ENCODE data around the gene FASN.

Gene FASN

GRCh38 chr17:82101301-82101715 is 3.3 kb upstream of the FASN start:
- no peak for DNase-seq (ENCODE audit: low spot score)

GRCh38 chr17:82100502-82101298 is 2.7 kb upstream of the FASN start:
- DNase-seq (ENCODE audit: low spot score), result no peak

DNA sequence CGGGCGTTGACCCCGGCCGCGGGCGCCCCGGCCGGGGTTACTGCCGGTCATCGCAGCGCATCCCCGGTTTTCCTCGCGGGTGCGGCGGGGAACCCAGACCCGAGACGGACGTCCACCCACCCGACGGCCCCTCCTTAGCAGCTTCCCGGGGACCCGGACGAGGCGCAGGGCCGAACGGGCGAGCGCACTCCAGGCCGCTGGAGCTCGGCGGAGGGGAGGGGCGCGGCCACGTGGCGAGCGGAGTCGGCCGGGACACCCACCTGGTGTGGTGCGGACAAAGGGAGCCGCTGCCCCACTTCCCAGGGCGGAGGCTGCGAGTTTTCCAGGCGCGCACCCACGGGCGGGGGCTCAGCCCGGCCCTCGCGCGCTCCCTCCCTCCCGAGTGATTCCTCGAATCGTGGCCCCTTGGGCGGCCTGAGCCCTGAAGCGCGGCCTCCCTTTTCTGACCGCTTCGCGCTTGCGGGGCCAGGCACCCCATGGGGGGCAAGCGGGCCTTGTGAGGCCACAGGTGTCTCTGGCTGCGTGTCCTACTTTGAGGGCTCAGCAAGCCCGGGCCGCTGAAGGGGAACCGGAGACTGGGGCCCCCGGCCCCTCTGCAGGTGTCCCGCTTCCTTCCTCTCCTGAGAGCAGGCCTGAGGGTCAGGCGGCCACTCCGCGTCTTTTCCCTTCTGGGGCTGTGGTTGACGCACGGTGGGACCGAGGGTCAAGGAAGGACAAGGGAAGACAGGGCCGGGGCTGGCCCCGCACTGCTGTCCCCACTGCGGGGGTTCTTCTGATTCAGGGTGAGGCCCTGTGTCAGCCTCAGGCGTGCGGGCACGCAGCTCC is 1.1 kb upstream of the FASN start:
- DNase-seq (ENCODE audit: low spot score), result no peak

- no peak for DNase-seq (ENCODE audit: low spot score)
These were observed 192 bp downstream of the FASN start for GRCh38 chr17:82097919-82098168.

GRCh38 chr17:82097184-82097918 is 685 bp downstream of the FASN start:
- DNase-seq (ENCODE audit: low spot score), result peak; percentile 36

DNA sequence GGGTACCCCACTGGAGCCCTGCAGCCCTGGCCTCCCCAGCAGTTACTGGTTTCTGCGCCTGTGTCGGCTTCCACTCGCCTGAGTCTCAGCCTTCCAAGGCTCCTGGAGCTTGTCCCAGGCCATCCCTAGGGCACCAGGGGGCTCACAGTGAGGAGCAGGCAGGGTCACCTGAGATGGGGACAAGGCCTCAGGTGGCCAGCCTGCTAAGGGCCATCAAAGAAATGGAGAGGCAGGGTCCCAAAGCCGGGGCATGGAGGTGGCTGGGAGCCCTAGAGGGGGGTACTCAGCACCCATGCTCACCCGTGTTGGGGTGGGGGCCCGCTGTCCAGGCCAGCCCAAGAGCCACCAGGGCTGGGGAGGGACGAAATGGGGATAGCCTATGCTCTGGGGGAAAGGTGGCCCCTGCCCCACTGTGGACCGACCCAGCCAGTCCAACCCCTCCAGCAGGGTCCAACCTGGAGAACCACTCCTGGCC is 1.3 kb downstream of the FASN start:
- DNase-seq (ENCODE audit: low spot score), result no peak

DNA sequence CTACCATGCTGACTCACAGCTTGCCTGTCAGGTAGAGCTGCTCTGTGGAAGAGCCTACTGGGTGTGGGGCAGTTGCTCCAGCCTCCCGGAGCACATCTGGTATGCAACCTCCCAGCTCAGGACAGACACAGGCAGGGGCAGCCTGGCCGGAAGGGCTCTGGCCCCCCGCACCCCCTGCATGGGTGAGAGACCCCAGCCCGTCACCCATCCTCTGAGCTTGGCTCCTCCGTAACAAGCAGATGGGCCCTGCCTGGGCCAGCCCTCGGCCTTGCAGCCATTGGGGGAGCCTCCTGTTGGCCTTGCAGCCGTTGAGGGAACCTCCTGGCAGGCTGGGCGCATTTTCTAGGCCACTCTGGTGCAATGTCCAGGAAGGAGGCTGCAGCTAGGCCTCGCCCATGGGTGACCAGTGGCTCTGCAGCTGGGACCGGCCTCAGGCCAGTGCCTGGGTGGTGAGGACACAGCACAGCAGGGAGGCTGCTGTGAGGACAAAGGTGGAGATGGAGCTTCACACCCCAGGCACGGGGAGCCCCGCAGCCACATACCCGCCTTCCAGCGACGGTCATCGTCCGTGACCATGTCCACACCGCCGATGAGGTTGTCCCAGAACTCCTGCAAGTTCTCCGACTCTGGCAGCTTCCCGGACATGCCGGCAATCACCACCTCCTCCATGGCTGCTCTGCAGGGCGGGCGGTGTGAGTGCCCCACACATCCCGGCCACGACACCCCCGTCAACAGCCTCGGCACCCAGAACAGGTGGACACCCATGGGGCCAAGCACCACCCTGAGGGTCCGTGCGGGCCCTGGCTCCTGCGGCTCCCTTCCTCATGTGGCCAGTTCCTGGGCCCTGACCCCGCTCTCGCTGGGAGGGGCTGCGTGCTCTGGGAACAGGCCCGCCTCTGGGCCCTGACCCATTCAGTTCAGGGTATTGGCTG is 2.0 kb downstream of the FASN start:
- DNase-seq (ENCODE audit: low spot score), result no peak

- DNase-seq (ENCODE audit: low spot score), result no peak
These were observed 2.9 kb downstream of the FASN start for GRCh38 chr17:82094931-82095776.

- DNase-seq (ENCODE audit: low spot score), result no peak
These were observed 4.9 kb downstream of the FASN start for GRCh38 chr17:82092995-82093751.

DNA sequence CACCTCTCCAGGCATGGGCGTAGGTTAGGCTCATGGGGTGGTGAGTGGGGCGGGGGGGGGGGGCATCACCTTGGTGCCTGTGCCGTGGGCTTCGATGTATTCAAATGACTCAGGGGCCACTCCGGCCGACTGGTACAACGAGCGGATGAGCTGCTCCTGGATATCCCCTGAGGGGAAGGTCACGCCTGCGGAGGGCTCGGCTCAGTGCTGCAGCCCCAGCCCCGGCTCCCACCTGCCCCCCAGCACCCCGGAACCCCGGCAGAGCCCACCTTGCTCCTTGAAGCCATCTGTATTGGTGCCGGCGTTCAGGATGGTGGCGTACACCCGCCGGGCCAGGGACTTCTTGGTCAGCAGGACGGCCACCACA is 5.4 kb downstream of the FASN start:
- DNase-seq (ENCODE audit: low spot score), result no peak

- no peak for DNase-seq (ENCODE audit: low spot score)
These were observed 5.9 kb downstream of the FASN start for GRCh38 chr17:82092094-82092586.

GRCh38 chr17:82091264-82092066 is 6.6 kb downstream of the FASN start:
- no peak for DNase-seq (ENCODE audit: low spot score)

DNA sequence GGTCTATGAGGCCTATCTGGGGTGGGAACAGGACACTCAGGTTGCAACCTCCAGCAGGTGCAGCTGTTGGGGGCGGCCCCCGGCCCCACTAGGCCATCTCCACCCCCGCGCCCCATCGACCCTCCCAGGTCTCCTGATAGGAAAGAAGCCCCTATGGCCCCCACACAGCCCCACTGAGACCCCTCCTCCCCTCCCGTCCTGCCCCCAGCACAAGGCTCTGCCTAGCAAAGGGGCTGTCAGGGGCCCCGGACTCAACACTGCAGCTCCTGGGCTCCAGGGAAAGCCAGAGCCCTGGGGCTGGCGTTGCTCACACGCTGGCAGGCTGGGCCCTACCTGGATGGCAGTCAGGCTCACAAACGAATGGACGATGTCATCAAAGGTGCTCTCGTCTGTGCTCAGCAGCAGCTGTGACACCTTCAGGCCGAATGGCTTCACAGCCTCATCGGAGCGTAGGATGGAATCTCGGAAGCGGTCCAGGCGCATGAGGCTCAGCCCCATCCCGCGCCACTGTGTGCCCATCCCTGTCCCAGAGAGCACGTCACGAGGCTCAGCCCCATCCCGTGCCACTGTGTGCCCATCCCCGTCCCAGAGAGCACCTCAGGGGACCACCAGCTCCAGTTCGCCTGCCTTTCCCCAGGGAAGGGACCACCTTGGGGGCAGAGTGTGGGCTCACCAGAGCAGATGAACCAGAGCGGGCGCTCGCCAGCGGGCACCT is 7.3 kb downstream of the FASN start:
- DNase-seq (ENCODE audit: low spot score), result no peak

- no peak for DNase-seq (ENCODE audit: low spot score)
These were observed 8.1 kb downstream of the FASN start for GRCh38 chr17:82089723-82090548.

GRCh38 chr17:82088838-82089722 is 9.0 kb downstream of the FASN start:
- no peak for DNase-seq (ENCODE audit: low spot score)

All from SW480 (cell line).